ENCODE measurements around the gene DDHD1. TPM values are rescaled to one million over a fixed set of nuclear protein-coding genes. Genes with fewer than 3 reads are reported as not detected.

Gene DDHD1
- total RNA-seq, 1 experiment from 2014 or later = 10.6 TPM

DNA sequence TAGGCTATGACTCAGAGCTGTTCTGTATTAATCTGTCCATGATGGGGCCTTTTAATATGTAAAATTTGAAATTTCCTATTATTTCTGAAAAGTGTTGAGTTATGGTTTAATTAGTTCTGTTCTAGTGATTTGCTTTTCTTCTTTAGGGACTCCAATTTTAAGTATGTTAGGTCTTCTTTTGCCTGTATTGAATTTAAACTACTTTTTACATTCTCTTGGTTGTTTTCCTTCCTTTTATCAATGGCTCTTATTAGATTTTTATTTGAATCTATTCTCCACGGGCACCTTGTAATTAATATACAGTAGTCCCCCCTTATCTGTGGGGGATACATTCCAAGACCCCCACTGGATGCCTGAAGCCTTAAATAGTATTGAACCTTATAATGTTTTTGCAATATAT lies 46.4 kb downstream of the DDHD1 start:
- Histone ChIP-seq H3K4me1 (ENCODE audit: control insufficient read depth, insufficient read depth, low read length) (peaks cover 3% of the 10 kb centered on the region; the same call in 1 of the 2 replicates), H3K36me3 (ENCODE audit: control insufficient read depth, insufficient read depth, low read length) (no peaks in the 10 kb centered on the region), H3K27ac (ENCODE audit: low read length) (no peak overlapping the region), H3K27me3 (ENCODE audit: control insufficient read depth, insufficient read depth, low read length) (no peaks in the 10 kb centered on the region), H3K4me3 (ENCODE audit: low read depth in 2 of 2, low read length in 2 of 2) (no peak overlapping the region), H3K9me3 (ENCODE audit: control insufficient read depth, insufficient read depth, low read depth, low read length) (peaks cover 4% of the 10 kb centered on the region; the same call in 1 of the 2 replicates)
- DNase-seq (ENCODE audit: low read depth, low spot score) = no peak
- in situ Hi-C loops (cut with HindIII; ENCODE audit: low pct_unique_long_range_greater_than_20kb, low sequenced_read_pairs) (no loop called here), intact Hi-C loops (cut with micrococcal nuclease; ENCODE audit: unreplicated experiment) (no loop called here)
- BruUV-seq (replicated peaks) = no TSS peak
- no peak for ATAC-seq
- ChIA-PET POLR2A (no interaction called here), CTCF (no interaction called here)
- TF ChIP-seq TCF7L2 (IDR thresholded peaks at IDR 0.05; ENCODE audit: low read depth, low read length) (no peak), POLR2AphosphoS5 (IDR thresholded peaks at IDR 0.05; ENCODE audit: low read depth, low read length) (no peak), SIN3A (IDR thresholded peaks at IDR 0.05; ENCODE audit: borderline replicate concordance, insufficient read depth, low read depth, low read length) (no peak)
- TF ChIP-seq, protein P1, sequence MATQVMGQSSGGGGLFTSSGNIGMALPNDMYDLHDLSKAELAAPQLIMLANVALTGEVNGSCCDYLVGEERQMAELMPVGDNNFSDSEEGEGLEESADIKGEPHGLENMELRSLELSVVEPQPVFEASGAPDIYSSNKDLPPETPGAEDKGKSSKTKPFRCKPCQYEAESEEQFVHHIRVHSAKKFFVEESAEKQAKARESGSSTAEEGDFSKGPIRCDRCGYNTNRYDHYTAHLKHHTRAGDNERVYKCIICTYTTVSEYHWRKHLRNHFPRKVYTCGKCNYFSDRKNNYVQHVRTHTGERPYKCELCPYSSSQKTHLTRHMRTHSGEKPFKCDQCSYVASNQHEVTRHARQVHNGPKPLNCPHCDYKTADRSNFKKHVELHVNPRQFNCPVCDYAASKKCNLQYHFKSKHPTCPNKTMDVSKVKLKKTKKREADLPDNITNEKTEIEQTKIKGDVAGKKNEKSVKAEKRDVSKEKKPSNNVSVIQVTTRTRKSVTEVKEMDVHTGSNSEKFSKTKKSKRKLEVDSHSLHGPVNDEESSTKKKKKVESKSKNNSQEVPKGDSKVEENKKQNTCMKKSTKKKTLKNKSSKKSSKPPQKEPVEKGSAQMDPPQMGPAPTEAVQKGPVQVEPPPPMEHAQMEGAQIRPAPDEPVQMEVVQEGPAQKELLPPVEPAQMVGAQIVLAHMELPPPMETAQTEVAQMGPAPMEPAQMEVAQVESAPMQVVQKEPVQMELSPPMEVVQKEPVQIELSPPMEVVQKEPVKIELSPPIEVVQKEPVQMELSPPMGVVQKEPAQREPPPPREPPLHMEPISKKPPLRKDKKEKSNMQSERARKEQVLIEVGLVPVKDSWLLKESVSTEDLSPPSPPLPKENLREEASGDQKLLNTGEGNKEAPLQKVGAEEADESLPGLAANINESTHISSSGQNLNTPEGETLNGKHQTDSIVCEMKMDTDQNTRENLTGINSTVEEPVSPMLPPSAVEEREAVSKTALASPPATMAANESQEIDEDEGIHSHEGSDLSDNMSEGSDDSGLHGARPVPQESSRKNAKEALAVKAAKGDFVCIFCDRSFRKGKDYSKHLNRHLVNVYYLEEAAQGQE (IDR thresholded peaks at IDR 0.05; ENCODE audit: insufficient read depth in 1 of 2, low read depth in 2 of 2, low read length in 1 of 2) = no peak
- TF ChIP-seq, protein P2, sequence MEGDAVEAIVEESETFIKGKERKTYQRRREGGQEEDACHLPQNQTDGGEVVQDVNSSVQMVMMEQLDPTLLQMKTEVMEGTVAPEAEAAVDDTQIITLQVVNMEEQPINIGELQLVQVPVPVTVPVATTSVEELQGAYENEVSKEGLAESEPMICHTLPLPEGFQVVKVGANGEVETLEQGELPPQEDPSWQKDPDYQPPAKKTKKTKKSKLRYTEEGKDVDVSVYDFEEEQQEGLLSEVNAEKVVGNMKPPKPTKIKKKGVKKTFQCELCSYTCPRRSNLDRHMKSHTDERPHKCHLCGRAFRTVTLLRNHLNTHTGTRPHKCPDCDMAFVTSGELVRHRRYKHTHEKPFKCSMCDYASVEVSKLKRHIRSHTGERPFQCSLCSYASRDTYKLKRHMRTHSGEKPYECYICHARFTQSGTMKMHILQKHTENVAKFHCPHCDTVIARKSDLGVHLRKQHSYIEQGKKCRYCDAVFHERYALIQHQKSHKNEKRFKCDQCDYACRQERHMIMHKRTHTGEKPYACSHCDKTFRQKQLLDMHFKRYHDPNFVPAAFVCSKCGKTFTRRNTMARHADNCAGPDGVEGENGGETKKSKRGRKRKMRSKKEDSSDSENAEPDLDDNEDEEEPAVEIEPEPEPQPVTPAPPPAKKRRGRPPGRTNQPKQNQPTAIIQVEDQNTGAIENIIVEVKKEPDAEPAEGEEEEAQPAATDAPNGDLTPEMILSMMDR (IDR thresholded peaks at IDR 0.05) = no peak

DNA sequence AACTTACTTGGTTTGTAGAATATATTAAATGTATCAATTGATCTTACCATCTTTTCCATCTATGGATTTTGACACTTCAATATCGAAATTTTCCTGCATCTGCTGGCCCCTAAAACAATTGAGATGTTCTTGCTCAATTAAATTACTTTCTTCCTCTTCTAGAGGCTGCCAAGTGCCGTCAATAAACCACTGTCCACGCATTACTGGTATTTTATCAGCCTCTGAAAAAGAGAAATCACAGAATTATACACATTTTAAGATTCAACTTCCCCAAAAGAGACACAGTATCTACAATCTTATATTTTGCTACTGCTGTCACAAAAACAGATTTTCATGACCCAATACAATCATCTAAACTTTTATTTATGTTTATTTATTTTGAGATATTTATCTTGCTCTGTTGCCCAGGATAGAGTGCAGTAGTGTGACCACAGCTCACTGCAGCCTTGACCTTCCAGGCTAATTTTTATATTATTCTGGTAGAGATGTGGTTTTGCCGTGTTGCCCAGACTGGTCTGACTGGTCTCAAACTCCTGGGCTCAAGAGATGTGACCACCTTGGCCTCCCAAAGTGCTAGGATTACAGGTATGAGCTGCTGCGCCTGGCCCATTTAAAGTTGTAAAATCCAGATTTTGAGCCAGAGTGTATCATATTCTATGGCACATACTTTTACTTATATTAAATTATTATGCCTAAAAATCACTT lies 49.3 kb downstream of the DDHD1 start:
- CTCF ChIA-PET = no interaction called here
- BruUV-seq (replicated peaks) = no TSS peak
- H3K27me3 ChIP-seq (ENCODE audit: control insufficient read depth, insufficient read depth, low read length) = no peaks in the 10 kb centered on the region

More for the DNA sequence above, 49.3 kb downstream of the DDHD1 start:
- no peaks in the 10 kb centered on the region for H3K36me3 ChIP-seq (ENCODE audit: control insufficient read depth, insufficient read depth, low read length)
- peaks cover 3% of the 10 kb centered on the region; the same call in 1 of the 2 replicates for H3K4me1 ChIP-seq (ENCODE audit: control insufficient read depth, insufficient read depth, low read length)
- TF ChIP-seq POLR2AphosphoS5 (IDR thresholded peaks at IDR 0.05; ENCODE audit: low read depth, low read length) = no peak
- TF ChIP-seq SIN3A (IDR thresholded peaks at IDR 0.05; ENCODE audit: borderline replicate concordance, insufficient read depth, low read depth, low read length) = no peak
- no peak for TF ChIP-seq TCF7L2 (IDR thresholded peaks at IDR 0.05; ENCODE audit: low read depth, low read length)
- TF ChIP-seq, protein P2 (IDR thresholded peaks at IDR 0.05) = no peak
- TF ChIP-seq, protein P1 (IDR thresholded peaks at IDR 0.05; ENCODE audit: insufficient read depth in 1 of 2, low read depth in 2 of 2, low read length in 1 of 2) = no peak
- in situ Hi-C loops (cut with HindIII; ENCODE audit: low pct_unique_long_range_greater_than_20kb, low sequenced_read_pairs) (no loop called here), intact Hi-C loops (cut with micrococcal nuclease; ENCODE audit: unreplicated experiment) (no loop called here)
- ATAC-seq = no peak
- H3K27ac ChIP-seq (ENCODE audit: low read length) = no peak overlapping the region
- H3K4me3 ChIP-seq (ENCODE audit: low read depth in 2 of 2, low read length in 2 of 2) = no peak overlapping the region
- no peak for DNase-seq (ENCODE audit: low read depth, low spot score)
- POLR2A ChIA-PET = no interaction called here
- peaks cover 4% of the 10 kb centered on the region; the same call in 1 of the 2 replicates for H3K9me3 ChIP-seq (ENCODE audit: control insufficient read depth, insufficient read depth, low read depth, low read length)
